ENCODE results near the gene ADK.
"Not testable (repeated sequence)": the region's sequence is repeated elsewhere in the genome, so short reads cannot be mapped to it uniquely, and the experiment has no call there.

ADK gene

DNA sequence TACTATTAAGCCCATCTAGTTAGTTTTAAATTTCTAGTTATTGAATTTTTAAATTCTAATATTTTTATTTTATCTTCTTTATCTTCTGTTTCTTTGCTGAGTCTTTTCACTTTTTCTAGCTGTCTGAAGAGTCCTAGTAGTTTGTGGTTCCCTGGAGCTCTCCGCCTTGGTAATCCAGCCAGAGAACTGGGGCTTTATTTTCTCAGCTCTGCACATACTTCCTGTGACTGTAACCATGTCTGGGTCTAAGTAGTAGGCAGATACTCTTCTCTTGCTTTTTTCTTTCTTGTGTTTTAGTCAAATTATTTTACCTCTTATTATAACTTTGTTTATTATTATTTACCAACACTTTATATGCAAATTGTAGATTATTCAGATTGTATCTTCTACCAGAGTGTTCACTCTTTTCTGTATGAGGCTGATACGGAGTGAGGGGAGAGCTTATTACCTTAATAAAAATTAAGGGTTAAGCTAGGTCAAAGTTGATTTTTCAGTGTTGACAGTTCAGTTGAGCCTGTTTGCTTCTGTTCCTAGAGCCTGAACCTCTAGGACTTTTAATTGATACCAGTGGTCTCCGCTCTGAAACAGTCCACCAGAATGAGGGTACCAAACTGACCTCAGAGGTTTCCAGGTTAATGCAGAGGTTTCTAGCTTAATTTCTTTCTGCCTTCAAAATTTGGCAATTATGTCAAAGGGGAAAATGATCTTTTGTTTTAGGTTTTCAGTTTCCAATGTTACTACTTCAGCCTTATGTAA, 155.4 kb downstream of the ADK start:
- no peak for DNase-seq

- DNase-seq: no peak
Measured at GRCh38 chr10:74307061-74307651, 156.1 kb downstream of the ADK start.

DNA sequence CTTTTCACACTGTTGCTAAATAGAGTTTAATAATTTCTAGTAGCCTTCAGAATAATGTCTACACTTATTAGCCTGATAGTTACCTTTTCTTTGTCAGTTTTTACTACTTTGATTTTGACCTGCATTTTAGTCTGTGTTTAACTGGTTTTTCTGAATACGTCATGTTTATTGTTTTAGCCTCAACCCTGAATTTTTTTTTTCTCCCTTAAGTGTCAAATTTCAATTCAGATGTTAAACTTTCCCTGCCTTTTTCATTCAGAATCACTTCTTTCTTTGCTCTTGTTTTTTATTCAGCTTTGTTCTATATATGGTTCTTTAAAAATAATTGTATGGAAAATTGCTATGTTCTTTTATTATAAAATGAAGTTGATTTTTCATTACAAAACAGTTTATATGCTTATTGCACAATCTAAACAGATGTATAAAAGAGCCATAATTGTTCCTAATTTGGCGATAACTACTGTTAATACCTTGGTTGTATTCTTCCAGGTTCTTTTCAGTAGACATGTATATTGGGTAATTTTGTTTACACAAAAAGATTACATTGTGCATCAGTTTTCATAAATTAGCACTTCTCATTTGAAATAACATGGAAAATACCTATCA, 159.7 kb downstream of the ADK start:
- no peak for DNase-seq

DNA sequence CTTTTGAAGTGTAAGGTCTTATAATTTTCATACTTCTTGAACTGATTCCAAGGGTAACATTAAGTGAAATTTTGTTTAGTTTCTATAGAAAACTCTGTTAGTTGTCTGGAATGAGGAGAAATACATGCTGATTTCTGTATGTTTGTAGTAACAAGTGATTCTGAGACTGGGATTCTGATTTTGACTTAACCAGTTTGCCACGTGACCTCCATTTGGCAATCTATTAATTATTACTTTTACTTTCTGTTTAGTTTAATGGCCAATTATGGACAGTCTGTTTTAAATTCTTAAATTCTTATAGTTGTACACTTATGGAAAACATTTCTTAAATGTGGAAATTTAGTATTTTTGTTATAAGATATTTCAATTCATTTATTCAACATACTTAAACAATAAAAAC, 163.1 kb downstream of the ADK start:
- no peak for DNase-seq

GRCh38 chr10:74320026-74320425, 169.0 kb downstream of the ADK start:
- DNase-seq: no peak

DNA sequence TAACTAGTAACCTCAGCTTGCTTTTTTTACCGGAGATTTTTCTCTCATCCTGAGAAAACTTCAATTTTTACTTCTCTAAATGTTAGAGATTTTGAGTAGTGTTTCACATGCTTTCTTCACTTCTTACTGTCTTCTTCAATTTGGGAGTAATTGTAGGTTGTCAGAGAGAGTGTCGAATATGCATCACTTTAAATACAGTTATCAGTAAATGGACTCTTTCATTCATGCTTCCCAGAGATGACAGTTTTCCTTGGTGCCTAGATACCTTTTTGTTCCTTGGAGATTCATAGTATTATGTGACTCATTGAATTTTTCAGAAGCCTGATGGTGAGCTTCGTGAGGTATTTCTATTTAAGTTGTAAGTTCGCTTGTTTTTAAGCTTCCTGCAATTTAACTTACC, 169.7 kb downstream of the ADK start:
- DNase-seq: no peak

DNA sequence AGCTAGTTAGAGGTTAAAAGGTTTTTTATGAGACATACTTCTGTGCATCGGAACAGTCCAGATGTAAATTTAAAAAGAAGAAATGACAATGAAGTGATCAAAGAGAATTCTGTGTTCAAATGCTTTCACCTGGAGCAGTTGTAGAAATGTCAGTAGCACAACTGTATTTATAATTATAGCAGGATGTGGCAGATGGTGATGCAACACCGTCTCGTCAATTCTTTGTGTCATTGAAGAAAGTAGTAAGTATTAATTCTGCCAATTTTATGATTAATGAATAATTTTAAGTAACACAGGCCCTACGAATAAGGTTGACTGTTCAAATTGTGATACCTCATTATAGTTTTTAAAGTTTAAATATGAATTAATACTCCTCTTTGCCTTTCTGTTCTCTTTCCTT, 171.1 kb downstream of the ADK start:
- DNase-seq: no peak

- no peak for DNase-seq
Measured at GRCh38 chr10:74322565-74322964, 171.5 kb downstream of the ADK start.

- DNase-seq: no peak
Measured at GRCh38 chr10:74328388-74328787, 177.4 kb downstream of the ADK start.

DNA sequence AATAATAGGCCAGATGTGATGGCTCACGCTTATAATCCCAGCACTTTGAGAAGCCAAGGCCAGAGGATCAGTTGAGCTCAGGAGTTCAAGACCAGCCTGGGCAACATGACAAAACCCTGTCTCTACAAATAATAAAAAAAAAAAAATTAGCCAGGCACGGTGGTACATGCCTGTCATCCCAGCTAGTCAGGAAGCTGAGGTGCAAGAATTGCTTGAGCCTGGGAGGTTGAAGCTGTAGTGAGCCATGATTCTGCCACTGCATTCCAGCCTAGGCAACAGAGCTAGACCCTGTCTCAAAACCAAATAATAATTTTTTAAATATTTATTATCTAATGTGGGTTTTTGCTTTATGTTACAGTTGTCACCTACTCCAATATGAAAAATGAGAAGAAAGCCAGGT, 178.9 kb downstream of the ADK start:
- DNase-seq: peak; percentile 63

DNA sequence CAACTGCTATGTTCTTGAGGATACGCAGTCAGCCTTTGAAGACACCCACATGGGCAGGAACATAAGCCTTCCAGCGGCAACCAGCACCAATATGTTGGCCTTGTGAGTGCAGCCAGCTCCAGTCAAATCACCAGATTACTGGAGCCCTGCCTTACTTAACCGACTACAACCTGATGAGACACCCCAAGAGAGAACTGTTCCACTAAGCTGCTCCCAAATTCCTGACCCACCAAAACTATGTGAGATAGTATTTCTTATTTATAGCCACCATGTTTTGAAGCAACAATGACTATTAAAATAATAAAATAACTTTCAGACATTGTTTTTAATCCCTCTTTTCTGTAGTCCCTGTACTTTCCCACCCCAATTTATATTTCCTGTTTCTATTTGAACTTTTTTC, 179.6 kb downstream of the ADK start:
- no peak for DNase-seq

DNA sequence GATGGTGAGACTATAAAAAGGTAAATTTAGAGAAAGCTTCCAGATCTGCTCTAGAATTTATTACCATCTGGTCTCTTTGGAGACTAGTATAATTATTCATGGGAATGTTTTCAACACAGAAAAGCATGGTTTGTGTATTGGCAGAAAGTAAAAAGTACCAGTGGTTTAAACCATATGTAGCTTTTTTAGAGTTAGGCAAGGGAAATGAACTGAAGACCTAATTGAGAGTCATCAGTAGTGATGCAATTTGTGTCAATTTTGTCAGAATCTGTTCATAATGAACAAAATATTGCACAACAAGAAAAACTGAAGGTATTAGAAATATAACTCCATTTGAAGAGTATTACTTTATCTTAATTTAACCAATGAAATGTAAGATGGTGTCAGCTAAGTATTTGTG, 181.4 kb downstream of the ADK start:
- DNase-seq: no peak

DNA sequence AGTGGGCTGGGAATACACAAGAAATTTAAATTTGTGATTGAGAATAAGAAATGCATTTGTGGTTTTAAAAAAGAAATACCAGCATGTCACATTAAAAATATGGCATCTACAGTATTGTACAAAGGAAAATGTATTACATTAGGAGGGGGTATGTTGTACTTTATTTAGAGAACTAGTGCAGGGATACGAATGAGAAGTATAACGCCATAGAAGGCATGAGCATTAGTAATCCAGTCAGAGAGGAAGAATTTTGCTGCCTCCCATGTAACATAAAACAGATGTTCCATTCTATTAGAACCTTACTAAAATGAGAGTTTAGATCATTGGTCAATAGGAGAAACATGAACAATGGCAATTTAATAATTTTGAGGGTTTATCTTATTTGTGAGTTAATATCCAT, 182.2 kb downstream of the ADK start:
- DNase-seq: no peak

GRCh38 chr10:74334221-74334620, 183.2 kb downstream of the ADK start:
- no peak for DNase-seq

- DNase-seq: no peak
Measured at GRCh38 chr10:74335501-74335900, 184.5 kb downstream of the ADK start.

DNA sequence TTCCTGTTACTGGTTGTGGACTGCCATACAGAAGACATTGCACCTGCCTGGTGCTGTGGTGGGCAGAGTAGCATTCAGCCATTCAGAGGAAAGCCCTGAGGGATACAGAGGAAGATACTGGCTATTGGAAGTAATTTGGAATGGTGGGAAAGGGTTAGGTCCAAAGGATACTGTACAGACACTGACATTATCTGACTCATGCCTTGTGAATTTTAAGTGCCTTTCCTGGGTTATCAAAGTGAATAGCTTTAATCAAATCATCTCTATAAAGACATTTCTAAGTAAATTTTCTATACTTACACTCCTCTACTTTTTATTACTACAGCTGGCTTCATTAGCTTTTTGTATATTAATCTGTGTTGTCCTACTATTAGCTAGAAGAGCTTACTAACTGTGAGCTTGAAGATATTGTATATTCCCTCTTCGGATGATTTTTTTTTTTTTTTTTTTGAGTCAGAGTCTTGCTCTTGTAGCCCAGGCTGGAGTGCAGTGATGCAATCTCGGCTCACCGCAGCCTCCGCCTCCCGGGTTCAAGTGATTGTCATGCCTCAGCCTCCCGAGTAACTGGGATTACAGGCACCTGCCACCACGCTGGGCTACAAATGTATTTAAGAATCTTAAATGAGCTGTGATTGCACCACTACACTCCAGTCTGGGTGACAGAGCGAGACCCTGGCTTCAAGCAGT, 186.5 kb downstream of the ADK start:
- peak; percentile 49 for DNase-seq

GRCh38 chr10:74342991-74343390, 192.0 kb downstream of the ADK start:
- no peak for DNase-seq

- DNase-seq: no peak
Measured at GRCh38 chr10:74343804-74344203, 192.8 kb downstream of the ADK start.

GRCh38 chr10:74344306-74344705, 193.3 kb downstream of the ADK start:
- DNase-seq: no peak

DNA sequence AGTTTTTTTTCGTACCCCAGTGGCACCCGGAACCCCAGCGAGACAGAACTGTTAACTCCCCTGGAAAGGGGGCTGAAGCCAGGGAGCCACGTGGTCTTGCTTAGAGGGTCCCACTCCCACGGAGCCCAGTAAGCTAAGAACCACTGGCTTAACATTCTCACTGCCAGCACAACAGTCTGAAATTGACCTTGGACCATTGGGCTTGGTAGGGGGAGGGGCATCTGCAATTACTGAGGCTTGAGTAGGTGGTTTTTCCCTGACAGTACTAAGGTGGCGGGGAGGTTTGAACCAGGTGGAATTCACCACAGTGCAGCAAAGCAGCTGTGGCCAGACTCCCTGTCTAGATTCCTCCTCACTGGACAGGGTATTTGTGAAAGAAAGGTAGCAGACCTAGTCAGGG, 196.5 kb downstream of the ADK start:
- no peak for DNase-seq

GRCh38 chr10:74353021-74353420, 202.0 kb downstream of the ADK start:
- DNase-seq: not testable (repeated sequence)

GRCh38 chr10:74361678-74362077, 210.7 kb downstream of the ADK start:
- no peak for DNase-seq

- DNase-seq: no peak
Measured at GRCh38 chr10:74363727-74364126, 212.7 kb downstream of the ADK start.

- no peak for DNase-seq
Measured at GRCh38 chr10:74365109-74365508, 214.1 kb downstream of the ADK start.

Measured in NCI-H226 (cell line).